Measurements from ENCODE around the gene TANK.
A peak's percentile ranks its signal among the peaks of the same experiment; 100 is the strongest.

Gene TANK

GRCh38 chr2:161165266-161165665 is 5.0 kb downstream of the TANK start:
- H3K4me1 ChIP-seq (ENCODE audit: control insufficient read depth, low read length) = peaks cover 96% of the 10 kb centered on the region
- H4K20me1 ChIP-seq (ENCODE audit: control insufficient read depth, insufficient read depth, low read depth, low read length) = peaks cover 27% of the 10 kb centered on the region
- peaks cover 92% of the 10 kb centered on the region for H3K36me3 ChIP-seq (ENCODE audit: control insufficient read depth, low read length)
- no peaks in the 10 kb centered on the region for H3K9me3 ChIP-seq (ENCODE audit: control insufficient read depth, insufficient read depth, low read length)
- no peak for TF ChIP-seq EZH2phosphoT487 (IDR thresholded peaks at IDR 0.05; ENCODE audit: borderline replicate concordance, low read length)
- TF ChIP-seq, protein P1, sequence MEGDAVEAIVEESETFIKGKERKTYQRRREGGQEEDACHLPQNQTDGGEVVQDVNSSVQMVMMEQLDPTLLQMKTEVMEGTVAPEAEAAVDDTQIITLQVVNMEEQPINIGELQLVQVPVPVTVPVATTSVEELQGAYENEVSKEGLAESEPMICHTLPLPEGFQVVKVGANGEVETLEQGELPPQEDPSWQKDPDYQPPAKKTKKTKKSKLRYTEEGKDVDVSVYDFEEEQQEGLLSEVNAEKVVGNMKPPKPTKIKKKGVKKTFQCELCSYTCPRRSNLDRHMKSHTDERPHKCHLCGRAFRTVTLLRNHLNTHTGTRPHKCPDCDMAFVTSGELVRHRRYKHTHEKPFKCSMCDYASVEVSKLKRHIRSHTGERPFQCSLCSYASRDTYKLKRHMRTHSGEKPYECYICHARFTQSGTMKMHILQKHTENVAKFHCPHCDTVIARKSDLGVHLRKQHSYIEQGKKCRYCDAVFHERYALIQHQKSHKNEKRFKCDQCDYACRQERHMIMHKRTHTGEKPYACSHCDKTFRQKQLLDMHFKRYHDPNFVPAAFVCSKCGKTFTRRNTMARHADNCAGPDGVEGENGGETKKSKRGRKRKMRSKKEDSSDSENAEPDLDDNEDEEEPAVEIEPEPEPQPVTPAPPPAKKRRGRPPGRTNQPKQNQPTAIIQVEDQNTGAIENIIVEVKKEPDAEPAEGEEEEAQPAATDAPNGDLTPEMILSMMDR (IDR thresholded peaks at IDR 0.05; ENCODE audit: low read depth, low read length, poor library complexity, severe bottlenecking) = no peak
- peaks cover 54% of the 10 kb centered on the region for H3F3A ChIP-seq (ENCODE audit: control insufficient read depth, insufficient read depth)
- peak overlapping the region; percentile 18; the same call in 1 of the 2 replicates for H3K4me3 ChIP-seq (ENCODE audit: low read length)
- H3K27ac ChIP-seq (ENCODE audit: low read depth, low read length) = peak overlapping the region; percentile 37
- H3K79me2 ChIP-seq (ENCODE audit: control insufficient read depth, low read length) = peaks cover 100% of the 10 kb centered on the region
- H3K9me2 ChIP-seq (replicated peaks; ENCODE audit: control insufficient read depth, low read length) = no peaks in the 10 kb centered on the region
- no peaks in the 10 kb centered on the region for H3K27me3 ChIP-seq (ENCODE audit: control insufficient read depth, low read length)
- H3K4me2 ChIP-seq (ENCODE audit: low read length) = peak overlapping the region; percentile 94

DNA sequence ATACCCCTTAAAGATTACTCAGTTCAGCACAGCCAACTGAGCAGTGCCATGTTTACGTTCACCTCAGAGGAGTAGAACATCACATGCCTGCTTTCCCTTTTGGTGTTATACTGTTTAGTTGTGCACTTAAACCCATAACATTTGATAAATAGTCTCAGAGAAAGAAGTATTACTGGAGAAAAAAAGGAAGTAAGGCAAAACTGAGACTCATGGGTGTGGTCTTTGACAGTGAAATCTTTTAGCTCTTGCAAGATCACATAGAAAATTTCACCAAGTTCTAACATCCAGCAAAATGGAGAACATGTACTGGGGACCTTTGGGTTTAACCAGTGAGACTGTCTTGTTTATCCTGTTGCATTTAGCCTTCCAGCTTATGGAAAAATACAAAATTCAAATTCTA is 5.6 kb downstream of the TANK start:
- H3K27me3 ChIP-seq (ENCODE audit: control insufficient read depth, low read length) = no peaks in the 10 kb centered on the region
- peak overlapping the region; percentile 28 for H3K4me3 ChIP-seq (ENCODE audit: low read length)
- peaks cover 27% of the 10 kb centered on the region for H4K20me1 ChIP-seq (ENCODE audit: control insufficient read depth, insufficient read depth, low read depth, low read length)
- TF ChIP-seq, protein P1 (IDR thresholded peaks at IDR 0.05; ENCODE audit: low read depth, low read length, poor library complexity, severe bottlenecking) = no peak
- no peak for TF ChIP-seq EZH2phosphoT487 (IDR thresholded peaks at IDR 0.05; ENCODE audit: borderline replicate concordance, low read length)
- H3K36me3 ChIP-seq (ENCODE audit: control insufficient read depth, low read length) = peaks cover 92% of the 10 kb centered on the region
- peaks cover 100% of the 10 kb centered on the region for H3K4me1 ChIP-seq (ENCODE audit: control insufficient read depth, low read length)
- peaks cover 59% of the 10 kb centered on the region for H3F3A ChIP-seq (ENCODE audit: control insufficient read depth, insufficient read depth)
- H3K79me2 ChIP-seq (ENCODE audit: control insufficient read depth, low read length) = peaks cover 100% of the 10 kb centered on the region
- peak overlapping the region; percentile 44 for H3K27ac ChIP-seq (ENCODE audit: low read depth, low read length)
- H3K4me2 ChIP-seq (ENCODE audit: low read length) = peak overlapping the region; percentile 94
- H3K9me3 ChIP-seq (ENCODE audit: control insufficient read depth, insufficient read depth, low read length) = no peaks in the 10 kb centered on the region
- no peaks in the 10 kb centered on the region for H3K9me2 ChIP-seq (replicated peaks; ENCODE audit: control insufficient read depth, low read length)

DNA sequence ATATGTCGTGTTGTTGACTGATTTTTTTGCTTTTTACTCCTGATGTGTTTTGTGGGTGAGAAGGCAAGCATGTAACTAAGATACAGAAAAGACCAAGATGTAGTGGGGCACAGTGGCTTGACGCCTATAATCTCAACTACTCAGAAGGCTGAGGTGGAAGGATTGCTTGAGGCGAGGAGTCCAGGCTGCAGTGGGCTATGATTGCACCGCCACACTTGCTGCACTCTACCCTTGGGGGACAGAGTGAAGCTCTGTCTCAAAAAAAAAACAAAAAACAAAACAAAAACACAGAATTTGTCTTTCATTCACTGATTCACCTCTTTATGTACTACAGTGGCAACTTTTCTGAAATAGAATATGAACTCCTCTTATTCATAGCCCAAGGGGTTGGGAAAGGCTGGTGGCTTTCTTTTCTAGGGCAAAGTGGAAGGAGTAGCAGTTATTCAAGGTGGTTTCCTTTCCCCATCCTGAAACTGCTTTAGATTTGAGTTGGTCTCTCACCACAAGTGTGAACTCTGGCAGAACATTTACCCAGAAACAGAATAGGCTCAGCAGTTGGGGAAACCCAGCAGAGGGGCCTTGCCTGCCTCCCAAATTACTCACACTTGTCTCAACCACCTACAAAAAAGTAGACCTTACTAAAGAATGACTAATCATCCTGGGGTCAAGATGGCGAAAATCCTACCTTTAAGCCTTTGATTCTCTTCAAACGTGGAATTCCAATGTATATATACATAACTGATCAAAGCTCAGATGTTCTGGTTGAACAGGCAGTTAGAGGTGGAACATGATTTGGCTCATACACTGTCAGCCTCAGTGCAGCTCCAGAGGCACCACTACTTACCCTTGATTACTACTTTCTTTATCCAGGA is 6.5 kb downstream of the TANK start:
- peak overlapping the region; percentile 28 for H3K4me3 ChIP-seq (ENCODE audit: low read length)
- H3K27ac ChIP-seq (ENCODE audit: low read depth, low read length) = peak overlapping the region; percentile 44
- H3K36me3 ChIP-seq (ENCODE audit: control insufficient read depth, low read length) = peaks cover 92% of the 10 kb centered on the region
- no peaks in the 10 kb centered on the region for H3K9me2 ChIP-seq (replicated peaks; ENCODE audit: control insufficient read depth, low read length)
- H3K27me3 ChIP-seq (ENCODE audit: control insufficient read depth, low read length) = no peaks in the 10 kb centered on the region
- TF ChIP-seq EZH2phosphoT487 (IDR thresholded peaks at IDR 0.05; ENCODE audit: borderline replicate concordance, low read length) = no peak
- TF ChIP-seq, protein P1 (IDR thresholded peaks at IDR 0.05; ENCODE audit: low read depth, low read length, poor library complexity, severe bottlenecking) = no peak
- peaks cover 27% of the 10 kb centered on the region for H4K20me1 ChIP-seq (ENCODE audit: control insufficient read depth, insufficient read depth, low read depth, low read length)
- no peaks in the 10 kb centered on the region for H3K9me3 ChIP-seq (ENCODE audit: control insufficient read depth, insufficient read depth, low read length)
- H3K4me1 ChIP-seq (ENCODE audit: control insufficient read depth, low read length) = peaks cover 100% of the 10 kb centered on the region
- H3K79me2 ChIP-seq (ENCODE audit: control insufficient read depth, low read length) = peaks cover 100% of the 10 kb centered on the region
- peak overlapping the region; percentile 94 for H3K4me2 ChIP-seq (ENCODE audit: low read length)
- H3F3A ChIP-seq (ENCODE audit: control insufficient read depth, insufficient read depth) = peaks cover 64% of the 10 kb centered on the region

All from DOHH2 (cell line).